ENCODE measurements around the gene NDUFS8. TPM values are rescaled to one million over a fixed set of nuclear protein-coding genes. Genes with fewer than 3 reads are reported as not detected.

The NDUFS8 gene
- polyA plus RNA-seq, 1 donor, result 68.5 TPM

- no peak for DNase-seq (ENCODE audit: low read depth)
These were observed 47.4 kb downstream of the NDUFS8 start for GRCh38 chr11:68077617-68078582.

DNA sequence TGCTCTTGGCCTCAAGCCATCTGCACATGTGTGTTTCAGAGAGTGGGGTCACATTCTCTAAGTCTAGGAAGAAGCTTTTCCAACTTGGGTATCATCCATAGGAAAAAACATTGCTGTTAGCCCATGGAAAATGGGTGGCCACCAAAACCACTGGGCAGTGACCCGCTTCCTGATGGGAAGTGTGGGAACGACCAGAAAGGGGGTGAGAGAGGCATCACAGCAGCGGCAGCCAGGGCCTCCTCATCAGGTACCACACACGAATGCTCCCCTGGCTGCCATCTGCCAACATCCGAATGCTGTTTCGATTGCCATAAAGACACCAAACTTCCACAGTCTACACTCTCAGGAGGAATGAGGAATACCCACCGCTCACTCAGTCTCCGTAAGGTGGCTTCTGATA, 50.4 kb downstream of the NDUFS8 start:
- DNase-seq (ENCODE audit: low read depth), result no peak

DNA sequence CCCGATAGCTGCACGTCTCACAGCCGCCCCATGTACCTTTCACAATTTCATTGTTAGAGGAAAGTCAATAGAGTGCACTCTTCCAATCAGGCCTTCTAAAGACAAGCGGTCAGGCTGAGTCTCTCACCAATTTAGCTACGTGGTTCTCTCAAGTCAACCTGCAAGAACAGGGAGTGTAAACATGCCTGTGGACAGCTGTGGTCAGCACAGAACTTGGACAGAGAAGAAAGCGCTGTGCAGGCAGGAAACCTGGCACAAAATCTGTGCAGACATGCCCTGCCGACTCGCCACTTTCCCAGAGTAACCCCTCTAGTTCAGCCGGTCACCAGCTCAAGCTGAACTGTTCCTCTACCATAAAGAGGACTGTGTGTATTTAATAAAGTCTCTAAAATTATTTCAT, 51.2 kb downstream of the NDUFS8 start:
- no peak for DNase-seq (ENCODE audit: low read depth)

- DNase-seq (ENCODE audit: low read depth), result no peak
These were observed 52.0 kb downstream of the NDUFS8 start for GRCh38 chr11:68082481-68082880.

GRCh38 chr11:68083517-68083916, 53.0 kb downstream of the NDUFS8 start:
- no peak for DNase-seq (ENCODE audit: low read depth)

Other genes with a start within 250 kb of the NDUFS8 start
- 6.0 TPM for gene UNC93B1, start 26.6 kb upstream of the NDUFS8 start, polyA plus RNA-seq (ENCODE audit: insufficient read length)
- gene ALDH3B1, start 20.4 kb upstream of the NDUFS8 start, polyA plus RNA-seq (ENCODE audit: insufficient read length), result 11.8 TPM
- gene TCIRG1, start 8.3 kb downstream of the NDUFS8 start, polyA plus RNA-seq (ENCODE audit: insufficient read length), result 24.7 TPM
- gene CHKA, start 90.7 kb downstream of the NDUFS8 start, polyA plus RNA-seq (ENCODE audit: insufficient read length), result 21.4 TPM
- gene KMT5B, start 182.6 kb downstream of the NDUFS8 start, polyA plus RNA-seq (ENCODE audit: insufficient read length), result 43.3 TPM
- 24.2 TPM for gene C11orf24, start 241.3 kb downstream of the NDUFS8 start, polyA plus RNA-seq (ENCODE audit: insufficient read length)

Measured in forelimb muscle (tissue), 1 donor.